K562 (cell line): ENCODE measurements around the gene METRN. TPM values are rescaled to one million over a fixed set of nuclear protein-coding genes. Genes with fewer than 3 reads are reported as not detected.

ENCODE experiments used
- CHD1 ChIP-seq: fragments of 200-600 bp; sonication (generic); IDR thresholded peaks from one replicate; pipeline ENCODE4 v1.6.1; 2012; ENCODE audit warnings: mild to moderate bottlenecking, moderate library complexity, low read length, inconsistent platforms
- CREM ChIP-seq: IDR thresholded peaks from 2 replicates; pipeline ENCODE4 v1.6.1; 2014; ENCODE audit warnings: antibody characterized with exemption, low read depth
- FOXJ3 ChIP-seq: sonication (generic); formaldehyde crosslinking; IDR thresholded peaks from 2 replicates; pipeline ENCODE4 v1.4.0; 2020; ENCODE audit warnings: mild to moderate bottlenecking, missing genetic modification reagents
- FOXM1 ChIP-seq, 2 experiments: fragments of 450-650 bp in 1 of 2; sonication (generic) in 1 of 2; formaldehyde crosslinking in 1 of 2; IDR thresholded peaks; 2 replicates each; pipeline versions ENCODE4 v1.6.1 to v1.9.0; 2017 to 2022; ENCODE audit warnings: low read depth in 2 of 2, mild to moderate bottlenecking in 2 of 2, missing genetic modification reagents in 1 of 2, moderate library complexity in 1 of 2
- HNRNPLL ChIP-seq: fragments of 200-400 bp; formaldehyde crosslinking; IDR thresholded peaks from 2 replicates; pipeline ENCODE4 v1.6.1; 2017; ENCODE audit warnings: low read length, low read depth, mild to moderate bottlenecking; ENCODE audit not compliant: poor library complexity, severe bottlenecking
- IRF2 ChIP-seq: sonication (generic); formaldehyde crosslinking; IDR thresholded peaks from 2 replicates; pipeline ENCODE4 v1.8.1; 2022; ENCODE audit warnings: mild to moderate bottlenecking, missing genetic modification reagents
- NR1H2 ChIP-seq: sonication (generic); formaldehyde crosslinking; IDR thresholded peaks from 2 replicates; pipeline ENCODE4 v1.4.0; 2020; ENCODE audit warnings: mild to moderate bottlenecking, missing genetic modification reagents
- POLR2B ChIP-seq: fragments of 450-650 bp; IDR thresholded peaks from 2 replicates; pipeline ENCODE4 v1.6.1; 2018; ENCODE audit warnings: low read depth; ENCODE audit not compliant: partially characterized antibody
- PTBP1 ChIP-seq: fragments of 200-400 bp; formaldehyde crosslinking; IDR thresholded peaks from 2 replicates; pipeline ENCODE4 v1.6.1; 2017; ENCODE audit warnings: low read depth, low read length
- SAFB ChIP-seq: fragments of 200-400 bp; formaldehyde crosslinking; IDR thresholded peaks from 2 replicates; pipeline ENCODE4 v1.6.1; 2017; ENCODE audit warnings: low read depth, low read length, borderline replicate concordance
- SMARCC2 ChIP-seq: fragments of 450-650 bp; IDR thresholded peaks from 2 replicates; pipeline ENCODE4 v1.6.1; 2017; ENCODE audit warnings: antibody characterized with exemption, moderate library complexity, mild to moderate bottlenecking, low read depth
- THAP12 ChIP-seq: fragments of 250-450 bp; sonication (Bioruptor Pico); IDR thresholded peaks from 2 replicates; pipeline ENCODE4 v1.9.0; 2021; ENCODE audit warnings: mild to moderate bottlenecking, inconsistent platforms
- ZBED1 ChIP-seq: IDR thresholded peaks from 2 replicates; pipeline ENCODE4 v1.6.1; 2014
- ZBTB17 ChIP-seq: fragments of 450-650 bp; formaldehyde crosslinking; IDR thresholded peaks from 2 replicates; pipeline ENCODE4 v1.4.0; 2020; ENCODE audit warnings: mild to moderate bottlenecking
- ZFX ChIP-seq: sonication (generic); formaldehyde crosslinking; IDR thresholded peaks from 2 replicates; pipeline ENCODE4 v1.8.0; 2022; ENCODE audit warnings: mild to moderate bottlenecking, missing genetic modification reagents, moderate library complexity
- ZNF143 ChIP-seq: sonication (generic); formaldehyde crosslinking; IDR thresholded peaks from 2 replicates; pipeline ENCODE4 v1.9.0; 2022; ENCODE audit warnings: mild to moderate bottlenecking, missing genetic modification reagents
- ZNF212 ChIP-seq: fragments of 450-650 bp; formaldehyde crosslinking; IDR thresholded peaks from 2 replicates; pipeline ENCODE4 v1.4.0; 2020; ENCODE audit warnings: mild to moderate bottlenecking
- ZNF253 ChIP-seq: fragments of 250-450 bp; sonication (Bioruptor Pico); conservative IDR thresholded peaks from 2 replicates; pipeline ENCODE4 v1.6.1; 2021; ENCODE audit warnings: mild to moderate bottlenecking
- ZNF282 ChIP-seq: sonication (generic); formaldehyde crosslinking; IDR thresholded peaks from 2 replicates; pipeline ENCODE4 v1.8.1; 2023; ENCODE audit warnings: missing genetic modification reagents
- ZNF561 ChIP-seq: fragments of 450-650 bp; formaldehyde crosslinking; conservative IDR thresholded peaks from 2 replicates; pipeline ENCODE4 v1.4.0; 2020; ENCODE audit warnings: mild to moderate bottlenecking, moderate library complexity
- ZNF717 ChIP-seq: fragments of 250-450 bp; sonication (Bioruptor Pico); IDR thresholded peaks from 2 replicates; pipeline ENCODE4 v1.5.0; 2021
- polyA plus RNA-seq, 8 experiments: library from polyadenylated mRNA; depleted of rRNA in 4 of 8; stranded (reverse) in 5 of 8; unstranded in 3 of 8; fragments of >200 nt; fragmentation: Nextera tagmentation in 2 of 8; fragmentation: Illumina TruSeq in 1 of 8; extraction: Ambion mirVana in 2 of 8; extraction: Trizol in 1 of 8; gene quantifications; 2 replicates each; pipeline versions ENCODE4 v1.2.1 to v1.2.3, GENCODE V29; 2011 to 2014; ENCODE audit warnings: inconsistent platforms in 1 of 8, missing spikeins in 1 of 8
- total RNA-seq, 7 experiments: library from RNA; depleted of rRNA in 6 of 7; stranded (reverse); fragments of >200 nt in 6 of 7; fragmentation: Illumina TruSeq in 2 of 7; extraction: Trizol in 2 of 7; gene quantifications; 2 replicates each; pipeline versions ENCODE4 v1.2.1 to v1.2.3, GENCODE V29; 2011 to 2021; ENCODE audit warnings: low replicate concordance in 1 of 7
- TF ChIP-seq, protein P1 (sequence below), 2 experiments: IDR thresholded peaks; 2 replicates each; pipeline ENCODE4 v1.6.1; 2011; ENCODE audit warnings: borderline replicate concordance in 1 of 2, control low read depth in 1 of 2, low read depth in 1 of 2, low read length in 1 of 2, mild to moderate bottlenecking in 1 of 2, mixed read lengths in 1 of 2, moderate library complexity in 1 of 2; ENCODE audit not compliant: insufficient read depth in 1 of 2, insufficient read length in 1 of 2, poor library complexity in 1 of 2, severe bottlenecking in 1 of 2; ENCODE audit errors: extremely low read depth in 1 of 2

Gene METRN
- total and polyA plus RNA-seq, 9 of the 15 experiments (the other 6 are each of a cell fraction or from before 2014, with no cell fraction given): 0.20 to 89.8 (median 15.4) TPM

GRCh38 chr16:683396-684070 lies 31.4 kb upstream of the METRN start (continued):
- TF ChIP-seq, protein P1, sequence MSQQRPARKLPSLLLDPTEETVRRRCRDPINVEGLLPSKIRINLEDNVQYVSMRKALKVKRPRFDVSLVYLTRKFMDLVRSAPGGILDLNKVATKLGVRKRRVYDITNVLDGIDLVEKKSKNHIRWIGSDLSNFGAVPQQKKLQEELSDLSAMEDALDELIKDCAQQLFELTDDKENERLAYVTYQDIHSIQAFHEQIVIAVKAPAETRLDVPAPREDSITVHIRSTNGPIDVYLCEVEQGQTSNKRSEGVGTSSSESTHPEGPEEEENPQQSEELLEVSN (IDR thresholded peaks at IDR 0.05; ENCODE audit: borderline replicate concordance in 1 of 2, extremely low read depth in 1 of 2, insufficient read depth in 1 of 2, insufficient read length in 1 of 2, low read depth in 1 of 2, low read length in 1 of 2, poor library complexity in 1 of 2, severe bottlenecking in 1 of 2): peak in 1 of 2 experiments; percentile 74
- TF ChIP-seq FOXJ3 (CRISPR knock-in tag) (no peak), PTBP1 (0 out of 2 replicates have a peak, but pooled peaks have one; percentile 29), ZNF561 (CRISPR knock-in tag) (0 out of 2 replicates have a peak, but pooled peaks have one; percentile 18), ZNF253 (CRISPR knock-in tag) (peak; percentile 75), ZNF143 (CRISPR knock-in tag) (no peak), ZNF717 (CRISPR knock-in tag) (0 out of 2 replicates have a peak, but pooled peaks have one; percentile 55), THAP12 (CRISPR knock-in tag) (peak; percentile 11; the same call in 1 of the 2 replicates), IRF2 (CRISPR knock-in tag) (peak; percentile 53; the same call in 1 of the 2 replicates), CHD1 (peak; percentile 76), ZBED1 (0 out of 2 replicates have a peak, but pooled peaks have one; percentile 20), FOXM1 (IDR thresholded peaks at IDR 0.05; ENCODE audit: low read depth) (no peak), FOXM1 (CRISPR knock-in tag; IDR thresholded peaks at IDR 0.05; ENCODE audit: low read depth) (peak; percentile 71; the same call in 1 of the 2 replicates), NR1H2 (CRISPR knock-in tag) (0 out of 2 replicates have a peak, but pooled peaks have one; percentile 66), ZNF212 (CRISPR knock-in tag) (0 out of 2 replicates have a peak, but pooled peaks have one; percentile 8), ZBTB17 (CRISPR knock-in tag) (peak; percentile 53; the same call in 1 of the 2 replicates), ZFX (CRISPR knock-in tag) (peak; percentile 59), CREM (0 out of 2 replicates have a peak, but pooled peaks have one; percentile 13), HNRNPLL (peak; percentile 2), POLR2B (peak; percentile 48), ZNF282 (CRISPR knock-in tag) (0 out of 2 replicates have a peak, but pooled peaks have one; percentile 24), SMARCC2 (no peak), SAFB (peak; percentile 96)
